Measurements from ENCODE around the gene SRA1. TPM values are rescaled to one million over a fixed set of nuclear protein-coding genes. Genes with fewer than 3 reads are reported as not detected.

Gene SRA1
- total RNA-seq, 2 donors from 2014 or later: 24.9 to 37.4 TPM

DNA sequence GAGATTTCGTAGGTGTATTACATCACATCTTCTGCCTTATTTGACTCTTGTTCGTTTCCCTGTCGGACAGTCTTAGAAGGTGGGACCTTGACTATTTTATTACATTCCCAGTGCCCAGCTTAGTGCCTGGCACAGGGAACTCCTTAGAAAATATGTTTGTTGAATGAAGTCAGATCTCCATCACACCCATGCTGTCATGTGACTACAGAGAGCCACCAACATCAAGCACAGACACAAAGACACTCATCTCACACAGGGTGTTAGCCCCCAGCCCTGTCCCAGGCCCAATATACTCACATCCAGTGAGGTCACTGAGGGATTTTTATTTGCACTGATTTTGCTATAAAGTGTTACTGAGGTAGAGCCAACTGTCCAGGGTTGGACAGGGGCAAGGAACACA, 692 bp upstream of the SRA1 start:
- intact Hi-C loops (cut with DNase I): no loop called here
- DNase-seq: no peak
- ATAC-seq: no peak

DNA sequence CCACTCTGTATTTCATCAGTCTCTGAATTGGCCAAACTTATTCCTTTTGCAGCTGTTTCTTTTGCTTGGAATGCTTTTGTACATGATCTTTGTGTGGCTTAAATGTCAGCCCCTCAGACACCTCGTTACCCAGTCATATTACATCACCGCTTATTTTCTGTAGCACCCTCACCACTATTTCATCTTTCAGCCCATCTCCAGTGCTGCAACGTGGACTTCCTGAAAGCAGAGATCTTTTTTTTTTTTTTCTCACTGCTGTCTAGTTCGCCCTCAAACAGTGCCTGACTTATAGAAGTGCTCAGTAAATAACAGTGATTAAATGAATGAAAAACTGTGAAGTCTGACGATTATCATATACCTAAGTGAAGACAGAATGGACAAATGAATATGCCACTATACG, 835 bp downstream of the SRA1 start:
- ATAC-seq: no peak
- intact Hi-C loops (cut with DNase I): no loop called here
- no peak for DNase-seq

DNA sequence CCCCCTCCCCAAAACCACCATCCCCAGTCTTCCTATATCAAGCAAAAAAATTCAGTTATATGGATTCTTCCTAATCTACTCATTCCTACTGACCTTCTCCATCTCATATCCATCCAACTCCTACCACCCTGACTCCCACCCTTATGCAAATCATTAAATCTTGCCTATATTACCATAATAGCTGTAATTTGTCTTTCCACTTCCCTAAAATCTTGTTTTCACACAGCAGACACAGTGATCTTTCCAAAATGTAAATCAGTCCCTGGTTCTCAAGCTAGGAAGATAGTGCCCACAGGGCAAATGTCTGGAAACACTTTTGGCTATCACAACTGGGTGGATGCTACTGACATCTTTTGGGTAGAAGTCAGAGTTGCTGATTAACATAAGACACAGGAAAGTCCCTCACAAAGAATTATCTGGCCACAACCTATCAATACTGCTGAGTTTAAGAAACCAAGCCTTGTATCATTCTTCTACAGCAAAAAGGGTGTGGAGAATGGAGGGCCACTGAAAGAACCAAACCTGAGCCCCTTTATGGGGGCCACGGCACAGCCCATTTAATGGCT, 1.4 kb downstream of the SRA1 start:
- DNase-seq: no peak
- ATAC-seq: no peak
- intact Hi-C loops (cut with DNase I): no loop called here

DNA sequence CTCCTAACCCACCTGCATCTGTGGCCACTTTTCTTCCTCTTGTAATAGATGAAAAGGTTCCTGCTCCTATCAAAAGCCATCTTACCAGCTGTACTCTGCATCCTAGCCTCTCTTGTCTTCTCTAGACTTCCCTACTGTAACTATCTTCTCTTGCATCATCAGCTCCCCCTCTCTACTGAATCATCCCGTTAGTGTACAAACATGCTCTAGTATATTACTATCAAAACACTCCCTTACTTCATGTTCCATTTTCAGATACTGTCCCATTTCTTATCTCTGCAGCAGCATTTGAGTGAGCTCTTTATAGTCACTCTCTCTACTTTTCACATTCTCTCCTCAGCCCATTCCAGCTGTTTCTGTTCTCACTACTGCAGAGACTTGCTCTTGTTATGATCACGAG, 2.8 kb downstream of the SRA1 start:
- DNase-seq: no peak
- peak in 1 of 2 donors; percentile 27 for ATAC-seq
- intact Hi-C loops (cut with DNase I): no loop called here

DNA sequence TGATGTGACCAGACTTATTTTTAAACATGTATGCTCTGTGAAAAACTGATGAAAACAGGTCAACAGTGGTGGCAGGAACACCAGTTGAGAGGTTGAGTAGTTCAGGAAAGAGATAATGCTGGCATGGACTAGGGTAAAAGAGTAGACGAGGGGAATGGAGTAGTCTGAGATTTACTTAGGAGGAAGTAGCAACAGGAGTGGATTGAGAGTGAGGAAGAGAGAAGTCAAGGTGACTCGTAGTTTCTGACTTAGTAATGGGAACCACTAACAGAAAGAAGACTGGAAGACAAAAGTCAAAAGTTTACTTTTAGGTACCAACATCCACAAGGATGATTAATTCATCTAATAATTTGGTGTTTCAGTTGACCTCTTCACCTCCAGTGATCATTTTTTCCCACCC, 3.6 kb downstream of the SRA1 start:
- DNase-seq: no peak
- intact Hi-C loops (cut with DNase I): no loop called here

DNA sequence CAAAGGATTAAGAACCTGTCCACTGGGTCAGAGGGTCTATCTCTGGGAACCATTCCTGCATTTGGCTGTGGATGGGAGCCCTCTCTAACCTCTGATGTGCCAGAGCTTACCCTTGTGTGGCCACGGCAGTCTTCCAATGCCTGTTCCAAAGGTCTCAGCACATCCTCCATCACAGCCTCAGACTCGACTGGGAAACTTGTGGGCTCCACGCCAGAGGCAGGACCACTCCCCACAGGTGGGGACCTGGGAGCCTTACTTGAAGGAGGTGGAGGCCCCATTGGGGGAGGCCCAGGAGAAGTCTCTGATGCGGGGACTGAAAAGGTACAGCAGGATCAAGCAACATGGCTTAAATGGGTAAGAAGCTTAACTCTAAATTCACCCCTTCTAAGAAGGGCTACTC, 5.4 kb downstream of the SRA1 start:
- no peak for DNase-seq
- intact Hi-C loops (cut with DNase I): no loop called here
- no peak for ATAC-seq

More for the DNA sequence above, 3.6 kb downstream of the SRA1 start:
- no peak for ATAC-seq

DNA sequence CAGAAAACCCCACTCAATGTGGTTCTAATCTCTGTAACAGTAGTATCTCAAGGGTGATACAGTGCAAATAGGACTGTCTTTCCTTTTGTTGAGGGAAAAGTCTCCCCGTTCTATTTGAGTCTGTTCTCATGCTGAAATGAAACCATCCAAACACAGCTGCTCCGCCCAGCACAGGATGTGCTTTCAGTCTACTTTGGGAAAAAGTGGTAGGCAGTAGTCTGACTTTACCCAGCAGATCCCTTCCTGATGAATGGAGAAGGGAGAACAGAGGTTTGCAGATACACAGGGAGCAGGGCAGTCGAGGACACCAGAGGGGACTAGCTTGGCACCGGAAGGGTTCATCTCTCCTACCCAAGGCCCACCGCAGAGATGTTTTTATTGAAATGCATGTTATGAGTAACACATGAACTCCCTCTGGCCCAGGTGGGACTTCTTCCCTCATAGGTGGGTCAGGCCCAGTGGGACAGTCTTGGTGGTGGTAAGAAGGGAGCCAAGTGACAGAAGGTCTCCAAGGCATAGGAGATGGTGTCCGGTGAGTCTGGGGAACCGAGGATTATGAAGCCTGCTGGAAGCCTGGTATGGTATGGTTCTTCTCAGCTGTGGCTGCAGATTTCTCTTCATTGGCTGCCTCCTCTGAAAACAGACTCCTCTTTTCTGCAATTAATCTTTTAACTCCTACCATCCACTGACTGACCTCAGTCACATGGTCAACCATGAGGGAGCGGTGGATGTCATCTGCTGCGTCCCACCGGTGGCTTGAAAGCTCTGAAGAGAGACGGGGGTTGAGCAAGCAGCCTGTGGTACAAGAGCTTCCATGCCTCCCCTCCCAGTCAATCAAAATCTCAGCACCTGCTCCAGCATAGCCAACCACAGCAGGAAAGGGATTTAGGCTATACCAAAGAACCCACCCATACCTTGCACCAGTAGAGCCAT, 6.9 kb downstream of the SRA1 start:
- intact Hi-C loops (cut with DNase I): no loop called here
- ATAC-seq (no peak), DNase-seq (no peak)

DNA sequence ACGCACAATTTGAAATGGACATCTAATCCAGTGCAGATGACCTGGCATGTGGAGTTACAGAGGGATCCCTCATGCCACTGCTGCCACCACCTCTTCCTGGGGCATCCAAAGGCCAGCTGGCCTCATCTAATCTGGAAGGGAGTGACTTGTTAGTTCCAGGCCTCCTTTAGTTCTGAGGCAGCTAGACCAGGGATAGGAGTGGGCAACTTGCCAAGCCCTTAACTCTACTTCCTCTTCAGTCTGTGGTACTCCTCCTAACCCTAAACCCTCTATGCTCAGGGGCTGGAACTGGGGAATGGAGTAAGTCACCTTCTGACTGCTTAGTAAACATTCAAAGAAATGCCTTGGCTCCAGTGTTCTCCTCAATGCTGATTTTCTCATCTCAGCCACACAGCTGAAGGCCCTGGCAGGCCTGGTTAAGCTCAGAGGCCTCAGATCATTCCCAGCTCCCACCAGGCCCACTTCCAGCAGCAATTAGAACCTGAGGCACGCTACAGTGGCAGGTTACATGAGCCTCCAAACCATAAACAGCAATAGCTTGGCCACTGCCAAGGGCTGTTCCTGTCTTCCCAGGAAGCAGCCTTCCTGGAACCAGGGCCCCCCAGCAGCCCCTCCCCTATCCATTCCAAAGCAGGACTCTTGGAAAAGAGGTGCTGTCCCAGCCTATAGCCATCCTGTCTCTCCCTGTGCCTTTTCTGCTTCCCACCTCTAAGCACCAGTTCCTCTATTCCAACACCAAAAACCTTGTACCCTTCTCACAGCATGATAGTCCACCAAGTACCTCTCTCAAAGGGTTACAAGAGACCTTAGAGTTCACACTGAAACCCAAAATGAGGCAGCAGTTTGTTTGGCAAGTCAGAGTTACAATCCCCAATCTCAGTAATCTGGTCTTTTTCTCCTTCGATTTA, 7.8 kb downstream of the SRA1 start:
- ATAC-seq: peak in 1 of 2 donors; percentile 5
- DNase-seq: peak; percentile 62
- intact Hi-C loops (cut with DNase I): loop anchor here in 1 of 2 donors (5.0 kb wide), 1 partner anchor 93 kb away; no protein-coding TSS in a partner anchor

DNA sequence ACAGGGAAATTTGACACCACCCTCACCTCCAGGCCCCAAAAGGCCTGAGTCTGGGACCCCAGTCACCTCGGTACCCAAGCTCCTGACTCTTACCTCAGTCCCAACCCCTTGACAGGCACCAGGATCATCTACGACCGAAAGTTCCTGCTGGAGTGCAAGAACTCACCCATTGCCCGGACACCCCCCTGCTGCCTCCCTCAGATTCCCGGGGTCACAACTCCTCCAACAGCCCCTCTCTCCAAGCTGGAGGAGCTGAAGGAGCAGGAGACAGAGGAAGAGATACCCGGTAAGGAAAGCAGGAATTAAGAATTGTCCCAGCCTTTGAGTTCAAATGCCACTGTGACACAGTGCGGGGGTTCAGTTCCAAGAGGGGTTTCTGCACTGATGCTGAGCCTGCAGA, 8.5 kb downstream of the SRA1 start:
- no peak for ATAC-seq
- DNase-seq: no peak
- intact Hi-C loops (cut with DNase I): loop anchor here in 1 of 2 donors (5.0 kb wide), 1 partner anchor 94 kb away; no protein-coding TSS in a partner anchor

DNA sequence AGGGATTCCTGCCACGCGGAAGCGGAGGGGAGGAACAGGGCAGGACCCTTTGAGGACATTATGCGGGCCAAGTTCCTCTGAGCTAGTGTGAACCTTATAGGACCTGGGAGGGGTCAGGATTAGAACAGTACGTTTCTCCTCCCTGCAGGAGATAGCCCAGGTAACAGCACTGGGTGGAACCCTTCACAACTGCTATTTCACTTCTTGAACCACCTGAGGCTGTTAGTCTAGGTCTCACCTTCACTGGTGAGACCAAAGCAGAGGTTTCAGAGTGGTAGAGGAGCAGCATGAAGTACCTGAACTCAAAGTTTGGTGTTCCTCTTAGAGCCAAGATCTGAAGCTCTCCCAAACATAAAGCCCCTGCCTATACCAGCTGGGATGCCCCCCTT, 9.0 kb downstream of the SRA1 start:
- no peak for ATAC-seq
- intact Hi-C loops (cut with DNase I): loop anchor here in 1 of 2 donors (5.0 kb wide), 1 partner anchor 94 kb away; no protein-coding TSS in a partner anchor
- no peak for DNase-seq

DNA sequence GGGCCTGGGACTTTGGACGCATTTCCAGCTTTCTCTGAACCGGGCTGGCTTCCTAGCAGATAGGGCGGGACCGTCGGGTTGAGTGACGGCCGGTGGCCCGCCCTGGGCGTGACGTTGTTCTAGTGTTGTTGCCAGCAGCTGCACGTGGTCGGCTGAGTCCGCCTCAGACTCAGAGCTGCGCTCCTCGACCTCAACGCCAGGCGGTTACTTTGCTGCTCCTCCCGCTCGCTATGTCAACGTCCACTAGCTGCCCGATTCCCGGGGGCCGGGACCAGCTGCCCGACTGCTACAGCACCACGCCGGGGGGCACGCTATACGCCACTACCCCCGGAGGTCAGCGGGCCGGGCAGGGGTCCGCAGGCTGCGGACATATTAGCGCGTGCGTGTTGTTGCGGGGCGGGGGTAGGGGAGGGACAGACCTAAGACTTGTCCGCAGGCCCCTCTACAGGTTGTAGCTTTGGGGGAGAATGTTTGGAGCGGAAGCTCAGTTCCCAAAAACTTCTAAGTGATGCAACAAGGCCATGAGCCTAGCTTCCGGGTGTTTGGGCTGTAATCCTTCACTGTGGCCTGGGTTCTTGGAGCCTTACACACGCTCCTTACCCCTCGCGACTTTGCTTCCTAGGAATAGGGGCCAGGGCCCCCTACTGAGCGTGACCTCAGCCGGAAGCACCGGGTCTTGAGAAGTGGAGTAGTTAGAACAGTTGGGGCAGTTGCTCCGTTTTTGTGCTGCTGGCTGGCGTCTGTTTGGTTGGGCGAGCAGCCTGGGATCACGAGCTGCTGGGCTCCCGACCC, 9.6 kb downstream of the SRA1 start, which contains the start of gene EIF4EBP3:
TSS of gene EIF4EBP3 (plus strand) at position 155 of the 792 bp plus-strand sequence. CDS start at position 231, 76 bp downstream.
- intact Hi-C loops (cut with DNase I): loop anchor here in 1 of 2 donors (1.0 to 5.0 kb wide), 2 partner anchors 95 to 117 kb away; partner anchors contain the start of gene WDR55
- ATAC-seq: peak; percentile 96 to 97
- DNase-seq: peak; percentile 98

DNA sequence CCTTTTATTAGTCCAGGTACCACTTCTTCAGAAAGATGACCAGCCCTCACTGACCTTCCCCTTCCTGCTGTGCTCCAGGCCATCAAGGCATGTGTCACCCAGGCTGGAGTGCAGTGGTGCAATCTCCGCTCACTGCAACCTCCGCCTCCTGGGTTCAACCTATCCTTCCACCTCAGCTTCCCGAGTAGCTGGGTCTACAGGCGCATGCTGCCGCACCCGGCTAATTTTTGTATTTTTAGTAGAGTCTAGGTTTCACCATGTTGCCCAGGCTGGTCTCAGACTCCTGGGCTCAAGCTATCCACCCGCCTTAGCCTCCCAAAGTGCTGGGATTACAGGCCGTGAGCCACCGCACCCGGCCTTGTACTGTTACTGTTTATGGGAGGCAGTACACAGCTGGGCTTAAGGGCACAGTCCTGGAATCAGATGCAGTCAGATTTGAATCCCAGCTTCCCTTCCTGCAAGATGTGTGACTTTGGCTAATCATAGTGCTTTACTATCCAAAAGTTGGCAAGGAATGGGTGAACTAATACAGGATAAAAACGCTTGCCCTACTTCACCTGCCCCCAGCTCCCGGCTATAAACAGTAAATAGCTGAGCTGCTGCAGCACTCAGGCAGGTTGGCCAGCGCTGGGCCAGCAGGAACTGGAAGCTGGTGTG, 10.3 kb downstream of the SRA1 start:
- ATAC-seq: peak in 1 of 2 donors; percentile 1
- DNase-seq: no peak
- intact Hi-C loops (cut with DNase I): loop anchor here in 1 of 2 donors (1.0 to 5.0 kb wide), 2 partner anchors 95 to 117 kb away; partner anchors contain the start of gene WDR55

DNA sequence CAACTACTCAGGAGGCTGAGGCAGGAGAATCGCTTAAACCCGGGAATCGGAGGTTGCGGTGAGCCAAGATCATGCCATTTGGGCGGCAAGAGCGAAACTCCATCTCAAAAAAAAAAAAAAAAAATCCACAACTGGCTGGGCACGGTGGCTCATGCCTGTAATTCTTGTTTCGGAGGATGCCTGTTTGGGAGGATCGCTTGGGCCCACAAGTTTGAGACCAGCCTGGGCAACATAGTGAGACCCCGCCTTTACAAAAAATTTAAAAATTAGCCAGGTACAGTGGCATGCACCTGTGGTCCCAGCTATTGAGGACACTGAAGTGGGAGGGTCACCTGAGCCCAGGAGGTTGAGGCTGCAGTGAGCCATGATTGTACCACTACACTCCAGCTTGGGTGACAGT, 11.7 kb downstream of the SRA1 start:
- ATAC-seq: no peak
- DNase-seq: no peak
- intact Hi-C loops (cut with DNase I): loop anchor here in 1 of 2 donors (5.0 kb wide), 1 partner anchor 97 kb away; no protein-coding TSS in a partner anchor

DNA sequence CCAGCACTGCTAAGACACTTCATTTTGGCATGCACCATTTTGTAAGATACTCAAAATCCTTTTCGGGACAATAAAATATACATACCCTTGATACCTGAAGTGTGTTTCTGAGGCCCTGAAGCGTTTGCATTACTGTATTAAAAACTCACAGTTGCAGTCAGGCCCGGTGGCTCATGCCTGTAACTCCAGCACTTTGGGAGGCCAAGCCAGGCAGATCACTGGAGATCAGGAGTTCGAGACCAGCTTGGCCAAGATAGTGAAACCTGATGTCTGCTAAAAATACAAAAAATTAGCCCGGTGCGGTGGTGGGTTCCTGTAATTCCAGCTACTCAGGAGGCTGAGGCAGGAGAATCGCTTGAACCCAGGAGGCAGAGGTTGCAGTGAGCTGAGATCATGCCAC, 12.3 kb downstream of the SRA1 start:
- no peak for DNase-seq
- intact Hi-C loops (cut with DNase I): loop anchor here in 1 of 2 donors (5.0 kb wide), 1 partner anchor 97 kb away; no protein-coding TSS in a partner anchor
- ATAC-seq: no peak

DNA sequence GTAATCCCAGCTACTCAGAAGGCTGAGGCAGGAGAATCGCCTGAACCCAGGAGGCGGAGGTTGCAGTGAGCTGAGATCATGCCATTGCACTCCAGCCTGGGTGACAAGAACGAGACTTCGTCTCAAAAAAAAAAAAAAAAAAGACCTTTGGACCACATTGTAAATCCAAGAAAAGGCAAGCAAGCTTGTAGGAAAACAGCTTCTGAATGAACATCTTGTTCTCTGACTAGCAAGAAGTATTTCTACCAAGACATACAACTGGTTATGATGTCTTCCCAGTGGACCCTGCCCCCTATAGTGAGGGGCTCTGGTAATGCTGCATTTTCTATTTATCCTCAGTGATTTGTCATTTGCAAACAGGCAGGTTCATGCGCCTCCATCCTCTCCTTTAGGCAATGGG, 14.3 kb downstream of the SRA1 start:
- intact Hi-C loops (cut with DNase I): no loop called here
- DNase-seq: no peak
- no peak for ATAC-seq

DNA sequence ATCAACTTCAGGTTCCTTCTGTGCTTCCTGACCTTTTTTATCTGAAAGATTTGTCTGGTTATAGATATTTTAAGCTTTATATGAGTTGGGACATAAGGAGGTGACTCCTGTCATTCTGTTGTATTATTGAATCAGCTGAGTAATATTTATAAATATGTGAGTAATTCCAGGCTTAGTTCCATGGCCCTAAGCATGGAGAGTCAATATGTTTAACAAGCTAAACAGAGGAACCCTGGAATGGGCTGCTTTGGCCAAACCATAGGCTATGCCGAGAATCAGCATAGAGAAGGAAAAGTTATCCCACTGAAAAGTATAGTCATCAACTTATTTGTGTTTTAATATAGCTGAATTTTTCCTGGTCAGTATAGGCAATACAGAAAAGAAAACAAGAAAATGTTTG, 17.0 kb downstream of the SRA1 start:
- intact Hi-C loops (cut with DNase I): no loop called here
- DNase-seq (no peak), ATAC-seq (no peak)

DNA sequence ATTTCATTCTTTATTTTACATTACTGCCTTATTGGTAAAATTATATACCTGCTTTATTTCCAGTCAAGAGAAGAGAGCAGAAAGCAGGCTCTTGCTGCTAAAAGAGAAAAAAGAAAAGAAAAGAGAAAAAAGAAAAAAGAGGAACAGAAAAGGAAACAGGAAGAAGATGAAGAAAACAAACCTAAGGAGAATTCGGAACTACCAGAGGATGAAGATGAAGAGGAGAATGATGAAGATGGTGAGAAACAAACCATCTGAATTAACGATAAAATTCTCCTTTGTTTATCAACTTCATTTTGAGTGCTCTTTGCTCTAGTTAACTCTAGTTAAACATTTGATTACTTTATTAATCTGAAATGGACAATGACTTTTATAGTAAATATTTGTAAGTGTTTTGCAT, 33.3 kb downstream of the SRA1 start:
- no peak for DNase-seq
- intact Hi-C loops (cut with DNase I): no loop called here
- ATAC-seq: no peak

DNA sequence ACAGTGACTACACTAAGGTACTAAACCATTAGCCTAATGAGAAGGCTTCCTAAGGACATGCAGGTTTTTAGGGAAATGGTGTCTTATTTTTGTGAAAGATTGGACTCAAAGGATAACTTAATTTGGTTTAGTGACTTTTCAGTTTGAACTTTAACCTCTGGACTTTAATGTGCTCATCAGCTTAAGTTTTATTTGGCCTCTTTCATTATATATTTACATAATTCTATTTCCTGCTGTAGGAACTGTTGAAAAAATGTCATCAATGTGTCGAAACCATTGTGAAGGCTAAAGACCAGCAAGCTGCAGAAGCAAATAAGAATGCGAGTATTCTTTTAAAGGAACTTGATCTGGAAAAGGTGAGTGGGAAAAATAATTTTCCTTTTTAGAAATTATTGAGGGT, 44.1 kb downstream of the SRA1 start:
- DNase-seq: no peak
- intact Hi-C loops (cut with DNase I): no loop called here
- ATAC-seq: no peak

Measured in left cardiac atrium (tissue), 4 donors.